Adrenal gland (tissue), 5 donors: ENCODE results near the gene WFDC13.

Experiments
- POLR2A ChIP-seq, 2 donors: fragments of 450-650 bp; IDR thresholded peaks; one replicate each; pipeline ENCODE4 v1.6.1; 2017; ENCODE audit warnings: antibody characterized with exemption in 2 of 2, mild to moderate bottlenecking in 2 of 2, moderate library complexity in 1 of 2
- TF ChIP-seq, protein P1 (sequence below), 6 experiments: fragments of 450-650 bp in 4 of 6; fragments of 200-600 bp in 2 of 6; sonication (generic) in 1 of 6; IDR thresholded peaks; 1 replicate in 5 of 6; 2 replicates in 1 of 6; pipeline versions ENCODE4 v1.5.1 to v1.8.0; 2016 to 2021; ENCODE audit warnings: antibody characterized with exemption in 6 of 6, mild to moderate bottlenecking in 2 of 6, moderate library complexity in 1 of 6
- donor health status: DM: no; HTN: no; CAD: no.

DNA sequence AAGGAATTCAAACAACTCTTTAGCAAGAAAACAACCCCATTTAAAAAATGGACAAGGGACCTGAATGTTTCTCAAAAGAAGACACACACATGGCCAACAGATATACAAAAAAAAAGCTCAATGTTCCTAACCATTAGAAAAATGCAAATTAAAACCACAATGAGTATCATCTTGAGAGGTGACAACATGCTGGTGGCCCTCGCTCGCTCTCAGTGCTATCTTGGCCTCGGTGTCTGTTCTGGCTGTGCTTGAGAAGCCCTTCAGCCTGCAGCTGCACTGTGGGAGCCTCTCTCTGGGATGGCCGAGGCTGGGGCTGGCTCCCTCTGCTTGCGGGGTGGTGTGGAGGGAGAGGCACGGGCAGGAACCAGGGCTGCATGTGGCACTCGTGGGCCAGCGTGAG, 33.7 kb downstream of the WFDC13 start:
- TF ChIP-seq POLR2A (IDR thresholded peaks at IDR 0.05): no peak
- TF ChIP-seq, protein P1, sequence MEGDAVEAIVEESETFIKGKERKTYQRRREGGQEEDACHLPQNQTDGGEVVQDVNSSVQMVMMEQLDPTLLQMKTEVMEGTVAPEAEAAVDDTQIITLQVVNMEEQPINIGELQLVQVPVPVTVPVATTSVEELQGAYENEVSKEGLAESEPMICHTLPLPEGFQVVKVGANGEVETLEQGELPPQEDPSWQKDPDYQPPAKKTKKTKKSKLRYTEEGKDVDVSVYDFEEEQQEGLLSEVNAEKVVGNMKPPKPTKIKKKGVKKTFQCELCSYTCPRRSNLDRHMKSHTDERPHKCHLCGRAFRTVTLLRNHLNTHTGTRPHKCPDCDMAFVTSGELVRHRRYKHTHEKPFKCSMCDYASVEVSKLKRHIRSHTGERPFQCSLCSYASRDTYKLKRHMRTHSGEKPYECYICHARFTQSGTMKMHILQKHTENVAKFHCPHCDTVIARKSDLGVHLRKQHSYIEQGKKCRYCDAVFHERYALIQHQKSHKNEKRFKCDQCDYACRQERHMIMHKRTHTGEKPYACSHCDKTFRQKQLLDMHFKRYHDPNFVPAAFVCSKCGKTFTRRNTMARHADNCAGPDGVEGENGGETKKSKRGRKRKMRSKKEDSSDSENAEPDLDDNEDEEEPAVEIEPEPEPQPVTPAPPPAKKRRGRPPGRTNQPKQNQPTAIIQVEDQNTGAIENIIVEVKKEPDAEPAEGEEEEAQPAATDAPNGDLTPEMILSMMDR (IDR thresholded peaks at IDR 0.05): no peak
